ENCODE data around the gene NPIPB4. TPM values are rescaled to one million over a fixed set of nuclear protein-coding genes. Genes with fewer than 3 reads are reported as not detected.

The NPIPB4 gene
- 69.1 and 105 TPM in 2 replicates for total RNA-seq

GRCh38 chr16:21857656-21858055 is at the start of gene NPIPB4:
Gene NPIPB4 (minus strand): TSS chr16:21857756. CDS start chr16:21857378, 378 bp downstream.

Small RNAs within 50 kb of the gene (small RNA-seq; reads per million reads assigned to genes)
- not detected for gene AC092375.3

Other genes starting within 250 kb of the NPIPB4 start
- not detected in 2 replicates for gene IGSF6, start 205.1 kb downstream of the NPIPB4 start, total RNA-seq
- 0.07 TPM in 1 of 2 replicates, not detected in the other for gene OTOA, start 193.8 kb downstream of the NPIPB4 start, total RNA-seq
- gene UQCRC2, start 95.6 kb upstream of the NPIPB4 start, total RNA-seq, result 237 and 256 TPM in 2 replicates
- gene PDZD9, start 143.4 kb upstream of the NPIPB4 start, total RNA-seq, result not detected in 2 replicates
- gene MOSMO, start 150.4 kb upstream of the NPIPB4 start, total RNA-seq, result 45.6 and 52.0 TPM in 2 replicates
- 0.29 TPM in 1 of 2 replicates, not detected in the other for gene VWA3A, start 234.8 kb upstream of the NPIPB4 start, total RNA-seq

All from thoracic aorta endothelial cell (primary cell).